HG03196 (cell line): Measurements from ENCODE around the gene SLC7A1.

Experiments
- ATAC-seq: cut with Tn5 transposase; IDR thresholded peaks from one replicate; pipeline ENCODE4 v1.9.1; 2021; ENCODE audit not compliant: unreplicated experiment

SLC7A1 gene

DNA sequence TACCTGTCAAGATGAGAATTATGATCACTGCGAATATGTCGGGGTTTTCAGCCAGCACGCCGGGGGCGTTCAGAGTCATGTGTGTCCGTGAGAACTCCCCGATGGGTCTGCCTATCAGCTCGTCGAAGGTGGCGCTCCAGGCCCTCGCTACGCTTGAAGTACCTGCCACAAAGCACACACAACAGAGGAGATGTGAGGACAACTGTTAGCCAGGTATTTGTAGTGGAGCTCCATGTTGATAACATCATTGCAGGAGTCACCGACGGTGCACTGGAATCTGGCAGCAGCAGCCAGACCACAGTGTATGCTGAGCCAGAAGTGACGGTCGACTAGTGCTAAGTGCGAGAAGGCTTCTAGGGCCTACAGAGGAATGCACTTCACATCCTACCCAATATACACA, 62.7 kb downstream of the SLC7A1 start:
- no peak for ATAC-seq

DNA sequence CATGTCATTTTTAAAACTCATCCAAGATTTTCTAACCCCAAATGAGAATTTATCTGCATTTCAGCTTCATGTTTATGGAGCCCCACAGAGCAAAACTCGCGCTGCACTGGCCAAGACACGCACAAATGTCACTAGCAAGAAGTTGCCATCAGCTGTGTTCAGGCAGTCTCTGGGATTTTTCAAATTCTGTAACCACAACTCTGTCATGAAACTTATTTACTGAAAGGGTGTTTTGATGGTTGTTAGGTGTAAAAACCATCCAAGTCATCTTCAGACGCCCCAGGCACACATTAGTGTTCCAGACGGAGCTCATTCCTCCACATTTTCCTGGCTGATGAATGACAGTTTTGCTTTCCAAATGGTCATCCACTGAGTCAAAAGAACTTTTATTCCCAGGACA, 63.4 kb downstream of the SLC7A1 start:
- no peak for ATAC-seq

DNA sequence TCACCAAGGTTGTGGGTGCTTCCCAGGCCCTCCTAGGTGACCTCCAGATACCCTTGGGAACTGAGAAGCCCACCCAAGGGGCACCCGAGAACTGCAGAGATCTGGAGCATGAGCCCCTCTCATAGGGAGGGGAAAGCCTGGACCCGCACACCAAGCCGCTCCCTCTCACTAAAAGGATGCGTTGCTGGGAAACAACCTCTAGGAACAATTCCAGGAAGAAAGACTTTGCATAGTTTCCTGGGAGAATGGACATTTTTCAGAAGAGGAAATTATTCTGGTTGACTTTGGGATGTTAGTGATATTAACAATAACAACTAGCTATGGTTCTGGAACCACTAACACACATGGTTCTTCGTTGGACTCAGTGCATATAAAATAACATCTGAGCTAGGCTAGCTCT, 64.6 kb downstream of the SLC7A1 start:
- ATAC-seq: no peak

DNA sequence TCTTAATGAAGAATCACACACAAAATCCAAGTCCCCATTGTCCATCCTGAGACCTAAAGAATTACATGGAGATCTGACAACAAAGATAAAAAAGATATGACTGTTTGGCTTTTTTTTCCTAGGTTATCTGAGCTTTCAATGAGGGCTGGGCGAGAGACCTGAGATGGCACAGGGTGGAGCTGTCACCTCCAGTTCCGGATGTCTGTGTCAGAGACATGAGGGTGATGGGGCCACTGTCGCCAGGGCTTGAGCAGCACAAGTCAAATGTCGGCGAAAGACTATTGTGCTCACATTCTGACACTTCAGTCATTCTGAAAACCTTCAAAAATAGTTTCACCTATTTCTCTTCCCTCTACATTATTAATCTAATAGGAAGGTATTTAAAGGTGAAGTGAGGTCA, 65.7 kb downstream of the SLC7A1 start:
- no peak for ATAC-seq

DNA sequence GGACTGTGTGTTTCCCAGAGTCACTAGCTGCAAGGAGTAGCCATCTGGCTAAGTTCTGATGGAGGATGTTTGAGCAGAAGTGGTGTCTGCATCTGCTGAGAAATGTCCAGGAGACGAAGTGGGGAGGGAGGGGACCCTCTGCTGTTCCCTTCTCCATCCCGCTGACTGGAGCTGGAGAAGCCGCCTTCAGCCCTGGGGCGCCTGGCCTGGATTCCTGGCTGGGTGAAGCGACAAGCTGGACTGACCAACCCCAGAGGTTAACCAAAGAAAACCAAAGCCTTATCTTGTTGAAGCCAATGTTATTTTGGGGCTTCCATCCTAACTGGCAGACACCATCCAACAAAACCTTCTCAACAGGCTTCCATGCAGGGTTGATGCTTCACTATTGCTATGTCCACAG, 67.6 kb downstream of the SLC7A1 start:
- ATAC-seq: no peak

DNA sequence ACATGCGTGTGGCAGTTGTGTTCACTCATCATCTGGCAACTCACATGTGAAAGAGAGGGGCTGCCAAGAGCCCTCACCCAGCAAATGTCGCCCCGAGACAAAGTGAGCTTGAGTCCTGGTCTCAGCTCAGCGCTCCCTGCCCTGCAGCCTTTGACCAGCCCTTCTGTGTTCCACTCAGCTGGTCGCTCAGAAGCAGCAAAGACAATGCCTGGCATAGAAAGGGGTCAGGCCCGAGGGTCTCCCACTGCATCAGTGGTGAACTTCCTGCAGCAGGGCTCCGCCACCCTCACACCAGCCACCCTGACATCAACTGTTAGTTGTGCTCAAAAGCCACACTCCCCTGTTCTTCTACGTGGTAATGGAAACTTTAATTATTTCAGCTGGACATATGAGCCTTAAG, 68.0 kb downstream of the SLC7A1 start:
- no peak for ATAC-seq

DNA sequence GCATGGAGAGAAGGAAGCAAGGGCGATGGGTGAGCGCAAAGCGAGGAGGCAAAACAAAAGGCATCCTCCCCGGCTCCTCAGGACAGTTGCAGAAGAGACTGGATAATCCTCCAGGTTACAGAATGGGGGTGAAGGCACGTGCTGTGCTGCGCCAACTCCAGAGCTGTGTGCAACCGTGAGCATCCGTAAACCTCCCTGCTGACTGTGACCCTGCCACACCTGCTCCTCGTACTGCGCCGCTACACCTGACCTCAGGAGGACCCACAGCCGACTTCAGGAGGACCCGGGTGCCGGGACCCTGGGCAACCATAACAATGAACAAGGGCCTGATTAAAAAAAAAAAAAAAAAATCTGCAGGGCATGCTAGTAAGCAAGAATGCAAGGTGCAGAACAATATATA, 68.7 kb downstream of the SLC7A1 start:
- no peak for ATAC-seq

DNA sequence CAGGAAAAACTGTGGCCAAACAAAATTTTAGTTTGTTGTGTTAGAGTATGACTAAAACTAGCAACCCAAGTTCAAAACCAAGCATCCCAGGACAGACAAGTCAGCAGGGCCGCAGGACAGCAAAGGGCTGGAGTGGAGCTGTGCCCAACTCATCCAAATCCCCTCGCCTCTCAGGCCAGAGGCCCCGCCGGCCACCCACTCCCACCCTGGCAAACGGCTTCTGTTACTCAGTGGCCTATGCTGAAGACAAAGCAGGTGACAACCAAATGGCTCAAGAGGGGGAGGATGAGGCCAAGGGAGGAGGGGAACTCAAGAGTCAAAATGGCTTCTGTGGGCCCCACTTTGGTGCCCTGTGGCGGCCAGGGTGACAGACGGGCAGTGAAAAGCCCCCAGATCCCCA, 69.7 kb downstream of the SLC7A1 start:
- no peak for ATAC-seq

DNA sequence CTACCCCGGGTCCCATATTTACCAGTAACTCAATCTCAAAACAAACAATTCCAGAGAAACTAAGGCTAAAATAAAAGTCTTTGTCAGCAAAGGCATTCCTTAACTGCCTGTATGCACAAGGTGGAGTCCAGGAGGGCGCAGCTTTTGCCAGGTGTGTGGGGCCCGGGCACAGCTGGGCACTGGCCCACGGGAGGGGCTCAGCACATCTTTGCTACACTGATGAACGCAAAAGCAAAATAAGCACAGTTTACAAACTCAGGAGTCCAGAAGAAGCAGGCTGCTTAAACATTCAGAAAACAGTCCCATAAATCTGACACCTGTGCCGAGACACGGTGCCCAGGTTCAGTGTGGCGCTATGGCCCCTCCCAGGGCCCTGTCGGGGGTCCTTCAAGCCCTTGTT, 70.8 kb downstream of the SLC7A1 start:
- no peak for ATAC-seq

DNA sequence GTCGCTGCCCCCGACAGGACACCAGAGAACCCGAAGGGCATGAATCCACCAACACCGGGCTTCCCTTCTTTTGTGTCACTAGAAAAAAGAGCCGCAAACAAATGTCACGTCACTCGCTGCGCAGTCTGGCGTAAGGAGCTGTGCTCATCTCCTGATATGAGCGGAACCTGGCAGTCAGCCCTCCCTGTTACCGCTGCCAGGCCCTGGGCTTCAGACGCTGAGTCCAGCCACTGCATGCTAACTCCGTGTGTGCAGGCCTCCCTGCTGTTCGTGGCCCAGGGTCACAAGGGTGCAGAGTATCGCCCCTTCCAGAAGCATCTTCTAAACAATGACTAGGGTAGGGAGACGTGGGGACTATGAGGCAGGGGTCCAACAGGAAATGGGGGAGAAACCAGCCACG, 71.3 kb downstream of the SLC7A1 start:
- ATAC-seq: no peak

DNA sequence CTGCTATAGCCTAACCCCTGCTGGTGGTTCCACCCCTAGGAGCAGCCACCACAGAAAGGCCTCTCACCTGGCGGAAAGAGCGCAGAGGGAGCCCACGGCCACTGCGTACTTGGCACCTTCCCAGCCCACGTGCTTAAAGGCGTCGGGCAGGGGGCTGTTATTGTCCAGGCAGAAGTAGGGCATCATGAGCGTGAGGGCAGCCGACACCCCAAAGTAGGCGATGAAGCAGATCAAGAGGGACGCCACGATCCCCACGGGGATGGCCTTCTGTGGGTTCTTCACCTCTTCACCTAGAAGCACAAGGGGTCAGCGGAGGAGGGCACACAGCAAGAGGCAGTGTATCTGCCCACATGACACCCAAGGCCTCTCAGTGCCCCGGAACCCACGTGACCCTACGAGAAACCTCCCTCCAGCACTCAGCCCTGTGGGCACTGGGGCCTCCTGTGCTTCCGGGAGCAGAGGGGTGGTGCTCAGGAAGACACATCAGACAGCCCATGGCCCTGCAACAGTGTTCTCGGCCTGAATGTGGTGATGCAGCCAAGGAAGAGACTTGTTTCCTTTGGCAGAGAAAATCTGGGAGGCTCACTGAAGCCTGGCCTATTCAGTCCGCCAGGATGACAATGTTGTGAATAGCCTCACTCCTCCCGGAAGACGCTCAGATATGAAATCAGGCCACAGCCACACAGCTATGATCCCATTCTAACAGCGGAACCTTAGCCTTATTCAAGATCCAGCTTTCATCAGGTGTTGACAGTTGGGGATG, 72.1 kb downstream of the SLC7A1 start:
- ATAC-seq: no peak

DNA sequence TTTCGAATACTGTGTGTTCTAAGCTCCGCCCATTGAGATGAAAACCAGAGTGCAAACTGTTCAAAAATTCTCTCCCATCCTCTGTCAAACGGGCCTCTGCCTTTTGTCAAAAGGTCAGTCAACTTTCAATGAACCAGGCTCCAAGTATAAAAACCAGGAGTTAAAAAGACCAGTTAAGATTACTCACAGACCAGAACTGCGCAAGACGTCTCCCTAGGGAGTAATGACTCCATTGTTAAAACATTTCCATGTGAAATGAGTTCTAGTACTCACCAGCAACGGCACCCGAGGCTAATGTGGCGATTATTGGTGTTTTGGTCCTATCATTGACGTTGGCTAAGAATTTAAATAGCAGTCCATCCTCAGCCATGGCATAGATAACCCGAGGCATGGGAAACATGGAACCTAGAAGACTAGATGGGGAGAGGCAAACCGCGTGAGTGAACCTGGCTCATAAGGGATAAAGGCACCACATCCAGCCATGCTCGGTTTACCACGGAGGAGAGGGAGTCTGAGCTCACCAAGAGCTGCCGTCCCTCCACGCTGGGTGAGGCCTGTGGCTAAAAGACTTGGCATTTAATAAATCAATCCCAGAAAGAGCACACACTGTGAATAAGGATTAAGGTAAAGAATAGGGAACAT, 73.3 kb downstream of the SLC7A1 start:
- ATAC-seq: no peak

DNA sequence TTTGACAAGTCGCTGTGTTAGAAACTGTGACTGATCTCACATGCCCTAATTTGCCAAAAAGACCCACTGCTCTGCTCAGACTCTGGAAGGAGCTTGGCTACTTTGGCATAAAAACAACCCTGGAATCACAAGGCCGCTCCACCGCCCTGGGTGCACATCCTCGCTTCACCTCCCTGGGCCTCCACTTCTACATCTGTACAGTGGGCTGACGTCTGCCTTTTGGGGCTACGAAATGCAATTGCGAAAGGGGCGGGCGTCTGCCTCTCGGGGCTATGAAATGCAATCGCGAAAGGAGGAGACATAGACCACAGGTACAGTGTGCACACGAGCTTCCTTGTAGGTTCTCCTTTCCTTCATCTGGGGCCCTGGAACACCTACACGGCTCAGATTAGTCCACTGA, 74.2 kb downstream of the SLC7A1 start:
- no peak for ATAC-seq

DNA sequence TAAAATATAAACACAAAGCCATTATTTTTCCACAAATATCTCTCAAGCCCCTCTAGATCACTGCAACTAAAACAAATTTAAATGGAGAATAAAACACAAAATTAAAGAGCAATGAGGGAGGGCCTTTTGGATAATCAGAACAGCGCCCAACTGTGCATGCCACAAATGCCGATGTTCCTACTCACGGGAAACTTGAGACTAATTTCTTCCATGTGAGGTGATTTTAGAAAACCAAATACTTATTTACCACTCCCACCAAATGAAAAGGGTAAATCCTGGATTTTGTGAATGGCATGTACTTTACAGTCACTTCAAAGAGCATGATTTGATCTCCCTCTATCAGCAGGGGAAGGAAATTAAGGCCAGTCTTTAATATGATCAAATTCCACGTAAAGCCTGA, 74.8 kb downstream of the SLC7A1 start:
- no peak for ATAC-seq

DNA sequence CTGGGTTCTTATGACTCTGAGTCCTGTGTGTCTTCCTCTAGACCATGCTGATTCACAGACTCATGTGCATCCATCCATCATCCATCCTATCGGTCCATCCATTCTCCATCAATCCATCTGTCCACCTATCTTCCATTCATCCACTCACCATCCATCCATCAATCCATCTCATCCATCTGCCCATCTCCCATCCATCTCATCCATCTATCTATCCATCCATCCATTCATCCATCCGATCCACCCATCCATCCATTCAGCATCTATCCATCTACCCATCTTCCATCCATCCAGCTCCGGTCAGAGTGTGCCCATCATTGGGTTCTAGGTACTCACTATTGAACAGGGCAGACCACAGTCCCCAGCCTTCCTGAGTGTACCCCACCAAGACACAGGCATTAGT, 75.6 kb downstream of the SLC7A1 start:
- ATAC-seq: no peak

DNA sequence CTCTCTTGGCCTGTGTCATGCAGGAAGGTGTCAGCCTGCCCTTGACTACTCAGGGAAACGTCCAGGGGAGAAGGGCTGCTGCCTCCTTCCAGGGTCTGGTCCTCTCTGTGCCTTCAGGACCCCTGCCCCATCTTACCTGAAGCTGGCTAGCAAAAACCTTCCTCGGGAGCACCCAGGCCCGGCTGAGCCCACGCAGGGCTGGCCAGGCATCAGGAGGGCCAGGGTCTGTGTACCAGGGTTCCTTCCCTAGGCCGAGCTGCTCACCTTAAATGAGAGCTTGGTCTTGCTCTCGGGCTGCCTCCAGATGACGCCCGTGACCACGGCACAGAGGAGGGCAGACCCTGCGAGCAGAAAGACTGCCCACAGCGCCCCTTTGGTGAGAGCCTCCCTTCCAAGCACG, 78.6 kb downstream of the SLC7A1 start:
- no peak for ATAC-seq

DNA sequence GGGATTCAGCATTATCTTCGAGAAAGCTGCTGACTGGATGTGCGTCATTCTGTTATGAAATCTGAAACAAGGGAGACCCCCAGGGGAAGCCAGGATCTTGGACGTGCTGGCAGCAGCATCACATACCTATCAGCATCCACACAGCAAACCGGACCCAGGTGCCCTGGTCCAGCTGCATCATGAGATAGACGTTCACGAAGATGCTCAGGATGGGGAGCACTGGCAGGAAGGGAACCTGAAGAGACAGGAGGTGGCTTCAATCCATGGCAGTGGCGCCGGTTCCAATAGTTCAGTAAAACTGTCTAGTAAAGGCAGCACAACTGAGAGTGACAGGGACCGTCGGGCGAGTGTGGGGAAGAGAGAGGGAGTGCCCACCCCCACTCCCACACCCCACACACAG, 79.5 kb downstream of the SLC7A1 start:
- no peak for ATAC-seq

DNA sequence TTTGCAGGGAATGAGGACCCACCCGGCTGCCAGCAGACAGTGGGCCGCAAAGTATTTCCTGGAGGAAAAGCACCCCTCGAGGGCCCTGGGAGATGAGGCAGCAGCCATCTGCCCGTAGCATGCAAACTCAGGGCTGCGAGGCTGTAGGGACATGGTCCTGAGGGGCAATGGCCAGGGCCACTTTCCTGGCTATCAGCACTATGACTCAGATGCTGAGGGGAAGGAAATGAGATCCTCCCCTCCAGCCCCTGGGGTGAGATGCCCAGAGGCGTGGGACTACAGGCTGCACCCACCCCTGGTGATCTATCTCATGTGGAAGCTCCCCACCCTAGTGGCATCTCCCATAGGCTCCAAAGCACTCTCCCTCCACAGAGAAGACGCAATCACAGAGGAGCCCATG, 80.1 kb downstream of the SLC7A1 start:
- ATAC-seq: no peak

DNA sequence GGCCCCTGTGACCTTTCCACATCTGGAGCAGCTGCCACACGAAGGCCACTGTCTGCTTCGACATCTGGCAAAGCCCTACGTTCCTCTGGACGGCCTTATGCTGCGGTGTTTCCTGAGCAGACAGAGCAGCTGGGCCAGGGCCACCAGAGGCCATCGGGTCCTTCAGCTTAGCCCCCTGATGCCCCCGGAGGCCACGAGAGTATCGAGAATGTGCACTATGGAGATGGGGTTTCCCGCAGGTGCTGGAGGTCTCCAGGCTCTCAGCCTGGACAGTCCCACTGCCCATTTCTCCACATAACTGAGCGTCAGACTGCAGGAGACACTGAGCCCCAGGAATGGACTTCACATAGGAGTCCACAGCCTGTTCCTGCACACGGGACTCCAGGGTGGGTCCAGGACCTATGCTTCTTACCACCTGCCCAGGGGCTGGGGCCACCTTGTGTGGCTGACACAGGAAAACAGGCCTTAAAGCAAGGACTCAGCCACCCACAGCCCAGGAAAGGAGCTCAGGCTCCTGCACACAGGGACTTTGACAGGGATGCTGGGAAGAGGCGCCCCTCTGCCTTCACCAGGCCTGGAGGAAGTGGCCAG, 80.7 kb downstream of the SLC7A1 start:
- no peak for ATAC-seq

DNA sequence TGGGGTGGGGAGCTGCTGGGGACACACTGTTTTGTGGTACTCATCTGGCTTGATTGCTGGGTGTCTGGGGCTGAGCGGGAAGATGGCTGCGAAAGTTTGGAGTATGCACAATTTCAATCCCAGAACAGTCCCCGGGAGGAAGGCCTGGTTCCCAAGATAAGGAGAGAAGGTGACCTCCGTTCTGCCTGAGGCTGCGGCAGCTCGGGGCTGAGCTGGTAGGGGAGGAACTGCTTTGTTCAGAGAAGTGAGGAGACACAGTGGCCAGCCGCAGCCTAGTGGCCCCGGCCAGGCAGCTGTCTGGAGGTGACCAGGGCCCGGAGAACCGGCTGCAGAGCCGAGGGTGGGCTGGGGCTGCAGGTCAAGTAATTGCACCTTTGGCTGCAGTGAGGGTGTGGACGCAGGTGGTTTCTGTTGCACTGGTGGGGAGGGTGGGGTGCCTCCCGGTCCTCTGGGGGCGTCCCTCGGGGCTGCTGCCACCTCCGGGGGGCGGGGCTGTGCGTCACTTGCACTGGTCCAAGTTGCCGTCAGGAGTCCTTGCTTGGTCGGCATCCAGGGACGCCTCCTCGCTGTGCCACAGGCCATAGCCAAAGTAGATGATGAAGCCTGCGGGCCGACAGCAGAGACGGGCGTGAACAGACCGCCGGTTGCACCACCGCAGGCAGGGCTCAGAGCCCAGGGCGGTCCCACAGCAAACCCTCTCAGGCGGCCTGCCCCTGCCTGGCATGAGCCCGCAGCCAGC, 81.3 kb downstream of the SLC7A1 start:
- ATAC-seq: no peak

DNA sequence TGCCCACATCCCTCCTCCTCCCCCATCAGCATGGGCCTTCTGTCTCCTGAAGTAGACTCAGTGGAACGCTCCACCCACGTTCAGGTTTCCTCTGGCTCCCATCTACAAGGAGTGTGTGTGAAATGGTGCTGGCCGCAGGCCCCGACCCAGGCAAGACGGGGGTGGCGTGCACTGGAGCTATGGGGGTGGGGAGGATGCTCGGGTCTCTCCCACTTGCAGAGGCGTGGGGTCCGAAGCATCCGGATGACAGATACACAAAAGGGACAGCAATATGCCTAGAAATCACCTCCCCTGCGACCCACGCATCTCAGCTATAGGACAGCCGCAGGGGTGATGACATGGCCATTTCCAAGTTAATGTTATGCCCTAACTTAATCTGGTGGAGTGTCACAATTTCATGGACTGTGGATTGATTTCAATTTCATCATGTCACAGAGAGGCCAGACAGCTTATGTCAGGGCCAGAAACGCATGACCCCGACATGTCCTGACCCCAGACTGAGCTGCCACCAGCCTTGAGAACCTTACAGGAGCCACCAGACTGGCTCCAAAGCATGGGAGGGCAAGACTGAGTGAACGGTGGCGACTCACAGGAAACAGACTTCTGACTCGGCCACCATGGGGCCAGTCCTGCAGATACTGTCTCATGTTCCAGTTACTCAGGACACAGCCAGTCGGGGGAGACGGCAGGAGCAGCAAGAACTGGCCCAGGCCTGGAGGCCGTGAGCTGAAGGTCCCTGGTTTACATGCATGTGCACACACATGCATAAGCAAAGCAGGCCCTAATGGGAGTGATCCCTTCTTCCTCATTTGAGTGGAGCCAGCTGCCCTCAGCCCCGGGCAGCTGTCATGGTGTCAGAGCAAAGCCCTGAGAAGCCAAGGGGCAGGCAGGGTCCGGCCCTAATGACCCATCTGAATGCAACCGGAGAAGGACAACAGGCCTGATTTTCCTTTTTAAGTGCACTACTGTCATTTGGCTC, 82.2 kb downstream of the SLC7A1 start:
- no peak for ATAC-seq
